Measurements from ENCODE around the gene FAM83D.
A peak's percentile ranks its signal among the peaks of the same experiment; 100 is the strongest.

The FAM83D gene

GRCh38 chr20:38915355-38915754, 10.9 kb upstream of the FAM83D start:
- Mint-ChIP-seq H3K9me3 (no peaks in the 10 kb centered on the region), H3K27me3 (no peaks in the 10 kb centered on the region), H3K27ac (no peak overlapping the region), H3K36me3 (ENCODE audit: low read depth) (peaks cover 51% of the 10 kb centered on the region), H3K4me3 (no peak overlapping the region), H3K4me1 (ENCODE audit: low read depth) (no peaks in the 10 kb centered on the region)

- no peak overlapping the region for H3K4me3 Mint-ChIP-seq
- H3K4me1 Mint-ChIP-seq (ENCODE audit: low read depth), result no peaks in the 10 kb centered on the region
- no peak overlapping the region for H3K27ac Mint-ChIP-seq
- H3K27me3 Mint-ChIP-seq, result no peaks in the 10 kb centered on the region
- no peaks in the 10 kb centered on the region for H3K9me3 Mint-ChIP-seq
- peaks cover 49% of the 10 kb centered on the region for H3K36me3 Mint-ChIP-seq (ENCODE audit: low read depth)
Observed at GRCh38 chr20:38917657-38918056, 8.6 kb upstream of the FAM83D start.

GRCh38 chr20:38918172-38918571, 8.0 kb upstream of the FAM83D start:
- H3K27ac Mint-ChIP-seq, result no peak overlapping the region
- no peak overlapping the region for H3K4me3 Mint-ChIP-seq
- H3K4me1 Mint-ChIP-seq (ENCODE audit: low read depth), result no peaks in the 10 kb centered on the region

GRCh38 chr20:38919683-38920082, 6.5 kb upstream of the FAM83D start:
- H3K4me3 Mint-ChIP-seq, result no peak overlapping the region
- peaks cover 36% of the 10 kb centered on the region for H3K36me3 Mint-ChIP-seq (ENCODE audit: low read depth)
- no peak overlapping the region for H3K27ac Mint-ChIP-seq
- H3K4me1 Mint-ChIP-seq (ENCODE audit: low read depth), result no peaks in the 10 kb centered on the region
- no peaks in the 10 kb centered on the region for H3K27me3 Mint-ChIP-seq
- H3K9me3 Mint-ChIP-seq, result no peaks in the 10 kb centered on the region

More at GRCh38 chr20:38918172-38918571, 8.0 kb upstream of the FAM83D start:
- H3K9me3 Mint-ChIP-seq, result no peaks in the 10 kb centered on the region
- H3K27me3 Mint-ChIP-seq, result no peaks in the 10 kb centered on the region
- H3K36me3 Mint-ChIP-seq (ENCODE audit: low read depth), result peaks cover 45% of the 10 kb centered on the region

- H3K4me3 Mint-ChIP-seq, result no peak overlapping the region
- H3K9me3 Mint-ChIP-seq, result no peaks in the 10 kb centered on the region
- H3K36me3 Mint-ChIP-seq (ENCODE audit: low read depth), result peaks cover 31% of the 10 kb centered on the region
Observed at GRCh38 chr20:38920411-38920810, 5.8 kb upstream of the FAM83D start.

GRCh38 chr20:38920851-38921250, 5.4 kb upstream of the FAM83D start:
- H3K4me3 Mint-ChIP-seq, result no peak overlapping the region
- H3K27me3 Mint-ChIP-seq, result no peaks in the 10 kb centered on the region
- H3K36me3 Mint-ChIP-seq (ENCODE audit: low read depth), result peaks cover 31% of the 10 kb centered on the region
- peaks cover 4% of the 10 kb centered on the region for H3K4me1 Mint-ChIP-seq (ENCODE audit: low read depth)
- no peak overlapping the region for H3K27ac Mint-ChIP-seq
- H3K9me3 Mint-ChIP-seq, result no peaks in the 10 kb centered on the region

More at GRCh38 chr20:38920411-38920810, 5.8 kb upstream of the FAM83D start:
- no peaks in the 10 kb centered on the region for H3K4me1 Mint-ChIP-seq (ENCODE audit: low read depth)
- H3K27me3 Mint-ChIP-seq, result no peaks in the 10 kb centered on the region
- H3K27ac Mint-ChIP-seq, result no peak overlapping the region

- H3K27ac Mint-ChIP-seq, result peak overlapping the region; percentile 50
Observed at GRCh38 chr20:38924718-38925117, 1.5 kb upstream of the FAM83D start.

GRCh38 chr20:38926934-38927616, 858 bp downstream of the FAM83D start:
- H3K4me3 Mint-ChIP-seq, result peak overlapping the region; percentile 87
- H3K36me3 Mint-ChIP-seq (ENCODE audit: low read depth), result peaks cover 7% of the 10 kb centered on the region
- H3K4me1 Mint-ChIP-seq (ENCODE audit: low read depth), result peaks cover 28% of the 10 kb centered on the region
- H3K27ac Mint-ChIP-seq, result peak overlapping the region; percentile 31
- no peaks in the 10 kb centered on the region for H3K9me3 Mint-ChIP-seq
- H3K27me3 Mint-ChIP-seq, result no peaks in the 10 kb centered on the region

More at GRCh38 chr20:38924718-38925117, 1.5 kb upstream of the FAM83D start:
- H3K27me3 Mint-ChIP-seq, result no peaks in the 10 kb centered on the region
- H3K36me3 Mint-ChIP-seq (ENCODE audit: low read depth), result peaks cover 12% of the 10 kb centered on the region
- H3K9me3 Mint-ChIP-seq, result no peaks in the 10 kb centered on the region
- H3K4me1 Mint-ChIP-seq (ENCODE audit: low read depth), result peaks cover 23% of the 10 kb centered on the region
- H3K4me3 Mint-ChIP-seq, result no peak overlapping the region

GRCh38 chr20:38927902-38928578, 1.8 kb downstream of the FAM83D start:
- Mint-ChIP-seq H3K27ac (no peak overlapping the region), H3K4me3 (peak overlapping the region; percentile 87), H3K9me3 (no peaks in the 10 kb centered on the region), H3K4me1 (ENCODE audit: low read depth) (peaks cover 28% of the 10 kb centered on the region), H3K27me3 (no peaks in the 10 kb centered on the region), H3K36me3 (ENCODE audit: low read depth) (peaks cover 7% of the 10 kb centered on the region)

GRCh38 chr20:38930242-38930569, 4.0 kb downstream of the FAM83D start:
- Mint-ChIP-seq H3K4me1 (ENCODE audit: low read depth) (peaks cover 28% of the 10 kb centered on the region), H3K4me3 (no peak overlapping the region), H3K9me3 (no peaks in the 10 kb centered on the region), H3K27ac (no peak overlapping the region), H3K27me3 (no peaks in the 10 kb centered on the region), H3K36me3 (ENCODE audit: low read depth) (peaks cover 3% of the 10 kb centered on the region)

GRCh38 chr20:38931984-38932383, 5.8 kb downstream of the FAM83D start:
- Mint-ChIP-seq H3K4me1 (ENCODE audit: low read depth) (peaks cover 23% of the 10 kb centered on the region), H3K27ac (no peak overlapping the region), H3K4me3 (no peak overlapping the region), H3K36me3 (ENCODE audit: low read depth) (peaks cover 3% of the 10 kb centered on the region), H3K27me3 (no peaks in the 10 kb centered on the region), H3K9me3 (no peaks in the 10 kb centered on the region)

GRCh38 chr20:38932457-38933120, 6.4 kb downstream of the FAM83D start:
- Mint-ChIP-seq H3K27ac (no peak overlapping the region), H3K27me3 (no peaks in the 10 kb centered on the region), H3K36me3 (ENCODE audit: low read depth) (peaks cover 3% of the 10 kb centered on the region), H3K4me3 (no peak overlapping the region), H3K4me1 (ENCODE audit: low read depth) (peaks cover 20% of the 10 kb centered on the region), H3K9me3 (no peaks in the 10 kb centered on the region)

- no peak overlapping the region for H3K27ac Mint-ChIP-seq
- peaks cover 12% of the 10 kb centered on the region for H3K36me3 Mint-ChIP-seq (ENCODE audit: low read depth)
- H3K4me1 Mint-ChIP-seq (ENCODE audit: low read depth), result peaks cover 6% of the 10 kb centered on the region
- no peaks in the 10 kb centered on the region for H3K9me3 Mint-ChIP-seq
- H3K27me3 Mint-ChIP-seq, result no peaks in the 10 kb centered on the region
- H3K4me3 Mint-ChIP-seq, result no peak overlapping the region
Observed at GRCh38 chr20:38934530-38934929, 8.3 kb downstream of the FAM83D start.

- Mint-ChIP-seq H3K4me1 (ENCODE audit: low read depth) (no peaks in the 10 kb centered on the region), H3K27ac (no peak overlapping the region)
Observed at GRCh38 chr20:38935285-38935684, 9.1 kb downstream of the FAM83D start.

GRCh38 chr20:38935967-38936407, 9.8 kb downstream of the FAM83D start:
- Mint-ChIP-seq H3K4me3 (no peak overlapping the region), H3K4me1 (ENCODE audit: low read depth) (no peaks in the 10 kb centered on the region), H3K27me3 (no peaks in the 10 kb centered on the region), H3K27ac (no peak overlapping the region), H3K36me3 (ENCODE audit: low read depth) (peaks cover 15% of the 10 kb centered on the region), H3K9me3 (no peaks in the 10 kb centered on the region)

More at GRCh38 chr20:38935285-38935684, 9.1 kb downstream of the FAM83D start:
- Mint-ChIP-seq H3K36me3 (ENCODE audit: low read depth) (peaks cover 14% of the 10 kb centered on the region), H3K9me3 (no peaks in the 10 kb centered on the region), H3K27me3 (no peaks in the 10 kb centered on the region), H3K4me3 (no peak overlapping the region)
